HepG2 (cell line): ENCODE data around the gene P4HB. TPM values are rescaled to one million over a fixed set of nuclear protein-coding genes. Genes with fewer than 3 reads are reported as not detected.

ENCODE experiments used
- CBFB ChIP-seq: sonication (generic); formaldehyde crosslinking; IDR thresholded peaks from 2 replicates; pipeline ENCODE4 v1.4.0; 2020; ENCODE audit warnings: missing genetic modification reagents
- DBP ChIP-seq: sonication (generic); formaldehyde crosslinking; IDR thresholded peaks from 2 replicates; pipeline ENCODE4 v1.4.0; 2020; ENCODE audit warnings: missing genetic modification reagents; ENCODE audit errors: not compliant biosample characterization
- DRAP1 ChIP-seq: IDR thresholded peaks from 2 replicates; pipeline ENCODE4 v1.6.1; 2016; ENCODE audit warnings: missing genetic modification reagents, missing compliant biosample characterization
- GRHL1 ChIP-seq: sonication (generic); formaldehyde crosslinking; conservative IDR thresholded peaks from 2 replicates; pipeline ENCODE4 v1.8.0; 2022; ENCODE audit warnings: missing genetic modification reagents
- HOMEZ ChIP-seq: IDR thresholded peaks from 2 replicates; pipeline ENCODE4 v1.6.1; 2016; ENCODE audit warnings: low read depth
- NFKB2 ChIP-seq: sonication (generic); formaldehyde crosslinking; IDR thresholded peaks from 2 replicates; pipeline ENCODE4 v1.4.0; 2020; ENCODE audit warnings: missing genetic modification reagents, borderline replicate concordance
- NPAS2 ChIP-seq: sonication (generic); formaldehyde crosslinking; IDR thresholded peaks from 2 replicates; pipeline ENCODE4 v1.8.0; 2022; ENCODE audit warnings: mild to moderate bottlenecking, missing genetic modification reagents, borderline replicate concordance
- POLR2AphosphoS5 ChIP-seq: IDR thresholded peaks from 2 replicates; pipeline ENCODE4 v1.6.1; 2012; ENCODE audit warnings: low read depth, low read length
- RFXANK ChIP-seq: IDR thresholded peaks from 2 replicates; pipeline ENCODE4 v1.6.1; 2016
- RNF219 ChIP-seq: sonication (generic); formaldehyde crosslinking; IDR thresholded peaks from 2 replicates; pipeline ENCODE4 v1.5.0; 2020; ENCODE audit warnings: mild to moderate bottlenecking, missing genetic modification reagents
- TBX2 ChIP-seq: sonication (generic); formaldehyde crosslinking; IDR thresholded peaks from 2 replicates; pipeline ENCODE4 v1.5.0; 2020; ENCODE audit warnings: missing genetic modification reagents, mild to moderate bottlenecking, borderline replicate concordance
- ZBTB3 ChIP-seq: sonication (generic); formaldehyde crosslinking; IDR thresholded peaks from 2 replicates; pipeline ENCODE4 v1.4.0; 2020; ENCODE audit warnings: low read depth, mild to moderate bottlenecking, moderate library complexity, missing genetic modification reagents, borderline replicate concordance
- ZNF546 ChIP-seq: sonication (generic); formaldehyde crosslinking; conservative IDR thresholded peaks from 2 replicates; pipeline ENCODE4 v1.8.1; 2023; ENCODE audit warnings: mild to moderate bottlenecking, missing genetic modification reagents
- ZNF547 ChIP-seq: sonication (generic); formaldehyde crosslinking; IDR thresholded peaks from 2 replicates; pipeline ENCODE4 v1.5.1; 2020; ENCODE audit warnings: mild to moderate bottlenecking, missing genetic modification reagents
- ZNF580 ChIP-seq: IDR thresholded peaks from 2 replicates; pipeline ENCODE4 v1.6.1; 2016; ENCODE audit warnings: low read depth, borderline replicate concordance
- ZNF687 ChIP-seq: sonication (generic); formaldehyde crosslinking; IDR thresholded peaks from 2 replicates; pipeline ENCODE4 v1.5.1; 2020; ENCODE audit warnings: mild to moderate bottlenecking, missing genetic modification reagents, moderate library complexity
- ZNF788 ChIP-seq: sonication (generic); formaldehyde crosslinking; IDR thresholded peaks from 2 replicates; pipeline ENCODE4 v1.5.0; 2020; ENCODE audit warnings: mild to moderate bottlenecking, missing genetic modification reagents, borderline replicate concordance
- polyA plus RNA-seq, 8 experiments: library from polyadenylated mRNA; depleted of rRNA in 3 of 8; stranded (reverse) in 7 of 8; unstranded in 1 of 8; fragments of >200 nt; fragmentation: Illumina TruSeq in 4 of 8; extraction: Trizol in 4 of 8; gene quantifications; 2 replicates each; pipeline versions ENCODE4 v1.2.1 to v1.2.3, GENCODE V29; 2011 to 2016; ENCODE audit warnings: low read depth in 4 of 8, missing spikeins in 1 of 8, mixed read lengths in 1 of 8; ENCODE audit not compliant: insufficient read depth in 1 of 8
- total RNA-seq, 5 experiments: library from RNA; depleted of rRNA; stranded (reverse); fragments of >200 nt; fragmentation: Illumina TruSeq; extraction: Trizol; gene quantifications; 2 replicates each; pipeline ENCODE4 v1.2.3, GENCODE V29; 2016; ENCODE audit warnings: low read depth in 1 of 5

P4HB gene
- total and polyA plus RNA-seq, 2 of the 13 experiments (the other 11 are each of a cell fraction or from before 2014, with no cell fraction given), result 185 to 782 TPM

- TF ChIP-seq GRHL1 (CRISPR knock-in tag) (no peak), NFKB2 (CRISPR knock-in tag) (no peak), ZNF687 (CRISPR knock-in tag) (peak; percentile 87), DRAP1 (CRISPR knock-in tag) (no peak), ZNF580 (CRISPR knock-in tag) (no peak), RFXANK (CRISPR knock-in tag) (no peak), NPAS2 (CRISPR knock-in tag) (no peak), DBP (CRISPR knock-in tag) (no peak), ZNF547 (CRISPR knock-in tag) (0 out of 2 replicates have a peak, but pooled peaks have one; percentile 11), RNF219 (CRISPR knock-in tag) (no peak), ZNF788 (CRISPR knock-in tag) (no peak), ZBTB3 (CRISPR knock-in tag) (no peak), ZNF546 (CRISPR knock-in tag) (no peak), POLR2AphosphoS5 (no peak), HOMEZ (CRISPR knock-in tag) (no peak), CBFB (CRISPR knock-in tag) (no peak), TBX2 (CRISPR knock-in tag) (peak; percentile 82)
Observed at GRCh38 chr17:81814748-81815645, 45.3 kb downstream of the P4HB start (continued).
